ENCODE results near the gene PRPF40B.

DNA sequence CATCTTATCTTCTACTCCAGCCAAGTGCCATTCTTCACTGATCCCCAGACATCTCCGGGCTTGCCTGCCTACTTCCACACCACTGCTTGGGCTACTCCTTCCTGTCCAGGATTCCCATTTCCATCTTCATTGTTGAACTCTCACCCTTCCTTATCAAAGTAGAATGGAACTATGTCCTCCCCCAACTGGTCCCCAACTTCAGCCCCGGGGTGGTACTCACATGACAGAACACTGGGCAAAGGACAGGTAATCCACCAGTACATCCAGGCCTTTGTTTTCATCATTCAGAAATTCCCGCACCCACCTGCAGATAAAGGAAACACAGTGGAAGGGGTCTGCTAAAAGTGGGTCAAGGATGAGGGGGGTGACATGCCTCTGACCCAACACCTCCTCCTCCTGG is 38.4 kb downstream of the PRPF40B start:
- TF ChIP-seq CTCF (IDR thresholded peaks at IDR 0.05) (no peak), POLR2A (IDR thresholded peaks at IDR 0.05) (no peak)

All from adrenal gland (tissue), 5 donors.